ENCODE data around the gene RAD18. TPM values are rescaled to one million over a fixed set of nuclear protein-coding genes. Genes with fewer than 3 reads are reported as not detected.

RAD18 gene
- total and polyA plus RNA-seq, 9 of the 15 experiments (the other 6 are each of a cell fraction or from before 2014, with no cell fraction given): 19.2 to 49.4 (median 34.4) TPM

GRCh38 chr3:8857720-8858367 is 105.4 kb downstream of the RAD18 start (continued):
- TF ChIP-seq, protein P1, sequence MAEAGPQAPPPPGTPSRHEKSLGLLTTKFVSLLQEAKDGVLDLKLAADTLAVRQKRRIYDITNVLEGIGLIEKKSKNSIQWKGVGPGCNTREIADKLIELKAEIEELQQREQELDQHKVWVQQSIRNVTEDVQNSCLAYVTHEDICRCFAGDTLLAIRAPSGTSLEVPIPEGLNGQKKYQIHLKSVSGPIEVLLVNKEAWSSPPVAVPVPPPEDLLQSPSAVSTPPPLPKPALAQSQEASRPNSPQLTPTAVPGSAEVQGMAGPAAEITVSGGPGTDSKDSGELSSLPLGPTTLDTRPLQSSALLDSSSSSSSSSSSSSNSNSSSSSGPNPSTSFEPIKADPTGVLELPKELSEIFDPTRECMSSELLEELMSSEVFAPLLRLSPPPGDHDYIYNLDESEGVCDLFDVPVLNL (CRISPR knock-in tag; IDR thresholded peaks at IDR 0.05; ENCODE audit: low read depth): no peak
- TF ChIP-seq BMI1 (IDR thresholded peaks at IDR 0.05; ENCODE audit: low read length) (no peak), E2F3 (CRISPR knock-in tag; IDR thresholded peaks at IDR 0.05) (no peak), NFIC (IDR thresholded peaks at IDR 0.05) (peak; percentile 88), MCM2 (IDR thresholded peaks at IDR 0.05; ENCODE audit: low read depth) (no peak), KLF16 (IDR thresholded peaks at IDR 0.05) (peak; percentile 89), ARHGAP35 (IDR thresholded peaks at IDR 0.05; ENCODE audit: partially characterized antibody) (no peak), ZBTB8A (IDR thresholded peaks at IDR 0.05; ENCODE audit: partially characterized antibody) (no peak), ZNF174 (CRISPR knock-in tag; IDR thresholded peaks at IDR 0.05) (no peak), POLR2A (conservative IDR thresholded peaks at IDR 0.05) (no peak), TRIM28 (IDR thresholded peaks at IDR 0.05) (0 out of 2 replicates have a peak, but pooled peaks have one; percentile 49), ZNF124 (CRISPR knock-in tag; IDR thresholded peaks at IDR 0.05) (no peak), HNRNPK (IDR thresholded peaks at IDR 0.05; ENCODE audit: low read depth, low read length, poor library complexity, severe bottlenecking) (no peak), ETS2 (tag; IDR thresholded peaks at IDR 0.05; ENCODE audit: borderline replicate concordance, poor library complexity, severe bottlenecking) (no peak), POLR2AphosphoS5 (IDR thresholded peaks at IDR 0.05; ENCODE audit: control insufficient read depth, insufficient read depth, low read depth, low read length) (peak; percentile 94), ZNF143 (CRISPR knock-in tag; IDR thresholded peaks at IDR 0.05) (no peak), LARP7 (IDR thresholded peaks at IDR 0.05) (no peak), ZFPM2 (CRISPR knock-in tag; IDR thresholded peaks at IDR 0.05) (no peak), PHF8 (IDR thresholded peaks at IDR 0.05; ENCODE audit: borderline replicate concordance, low read length) (no peak), NFIX (CRISPR knock-in tag; IDR thresholded peaks at IDR 0.05; ENCODE audit: low read depth) (no peak), ID3 (CRISPR knock-in tag; IDR thresholded peaks at IDR 0.05) (no peak), ID3 (tag; IDR thresholded peaks at IDR 0.05) (peak; percentile 51; the same call in 1 of the 2 replicates), IRF2 (CRISPR knock-in tag; IDR thresholded peaks at IDR 0.05) (no peak), GATAD2B (IDR thresholded peaks at IDR 0.05; ENCODE audit: borderline replicate concordance) (no peak)
- TF ChIP-seq, protein P2, sequence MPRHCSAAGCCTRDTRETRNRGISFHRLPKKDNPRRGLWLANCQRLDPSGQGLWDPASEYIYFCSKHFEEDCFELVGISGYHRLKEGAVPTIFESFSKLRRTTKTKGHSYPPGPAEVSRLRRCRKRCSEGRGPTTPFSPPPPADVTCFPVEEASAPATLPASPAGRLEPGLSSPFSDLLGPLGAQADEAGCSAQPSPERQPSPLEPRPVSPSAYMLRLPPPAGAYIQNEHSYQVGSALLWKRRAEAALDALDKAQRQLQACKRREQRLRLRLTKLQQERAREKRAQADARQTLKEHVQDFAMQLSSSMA (CRISPR knock-in tag; IDR thresholded peaks at IDR 0.05): no peak
- TF ChIP-seq, protein P3, sequence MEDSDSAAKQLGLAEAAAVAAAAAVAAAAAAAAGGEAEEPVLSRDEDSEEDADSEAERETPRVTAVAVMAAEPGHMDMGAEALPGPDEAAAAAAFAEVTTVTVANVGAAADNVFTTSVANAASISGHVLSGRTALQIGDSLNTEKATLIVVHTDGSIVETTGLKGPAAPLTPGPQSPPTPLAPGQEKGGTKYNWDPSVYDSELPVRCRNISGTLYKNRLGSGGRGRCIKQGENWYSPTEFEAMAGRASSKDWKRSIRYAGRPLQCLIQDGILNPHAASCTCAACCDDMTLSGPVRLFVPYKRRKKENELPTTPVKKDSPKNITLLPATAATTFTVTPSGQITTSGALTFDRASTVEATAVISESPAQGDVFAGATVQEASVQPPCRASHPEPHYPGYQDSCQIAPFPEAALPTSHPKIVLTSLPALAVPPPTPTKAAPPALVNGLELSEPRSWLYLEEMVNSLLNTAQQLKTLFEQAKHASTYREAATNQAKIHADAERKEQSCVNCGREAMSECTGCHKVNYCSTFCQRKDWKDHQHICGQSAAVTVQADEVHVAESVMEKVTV (CRISPR knock-in tag; IDR thresholded peaks at IDR 0.05): no peak
- TF ChIP-seq, protein P4, sequence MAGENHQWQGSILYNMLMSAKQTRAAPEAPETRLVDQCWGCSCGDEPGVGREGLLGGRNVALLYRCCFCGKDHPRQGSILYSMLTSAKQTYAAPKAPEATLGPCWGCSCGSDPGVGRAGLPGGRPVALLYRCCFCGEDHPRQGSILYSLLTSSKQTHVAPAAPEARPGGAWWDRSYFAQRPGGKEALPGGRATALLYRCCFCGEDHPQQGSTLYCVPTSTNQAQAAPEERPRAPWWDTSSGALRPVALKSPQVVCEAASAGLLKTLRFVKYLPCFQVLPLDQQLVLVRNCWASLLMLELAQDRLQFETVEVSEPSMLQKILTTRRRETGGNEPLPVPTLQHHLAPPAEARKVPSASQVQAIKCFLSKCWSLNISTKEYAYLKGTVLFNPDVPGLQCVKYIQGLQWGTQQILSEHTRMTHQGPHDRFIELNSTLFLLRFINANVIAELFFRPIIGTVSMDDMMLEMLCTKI (IDR thresholded peaks at IDR 0.05; ENCODE audit: partially characterized antibody): no peak
